ENCODE measurements around the gene ACTR3C. TPM values are rescaled to one million over a fixed set of nuclear protein-coding genes. Genes with fewer than 3 reads are reported as not detected.

Gene ACTR3C
- total and polyA plus RNA-seq, 2 of the 13 experiments (the other 11 are each of a cell fraction or from before 2014, with no cell fraction given) = 3.8 to 7.5 TPM

DNA sequence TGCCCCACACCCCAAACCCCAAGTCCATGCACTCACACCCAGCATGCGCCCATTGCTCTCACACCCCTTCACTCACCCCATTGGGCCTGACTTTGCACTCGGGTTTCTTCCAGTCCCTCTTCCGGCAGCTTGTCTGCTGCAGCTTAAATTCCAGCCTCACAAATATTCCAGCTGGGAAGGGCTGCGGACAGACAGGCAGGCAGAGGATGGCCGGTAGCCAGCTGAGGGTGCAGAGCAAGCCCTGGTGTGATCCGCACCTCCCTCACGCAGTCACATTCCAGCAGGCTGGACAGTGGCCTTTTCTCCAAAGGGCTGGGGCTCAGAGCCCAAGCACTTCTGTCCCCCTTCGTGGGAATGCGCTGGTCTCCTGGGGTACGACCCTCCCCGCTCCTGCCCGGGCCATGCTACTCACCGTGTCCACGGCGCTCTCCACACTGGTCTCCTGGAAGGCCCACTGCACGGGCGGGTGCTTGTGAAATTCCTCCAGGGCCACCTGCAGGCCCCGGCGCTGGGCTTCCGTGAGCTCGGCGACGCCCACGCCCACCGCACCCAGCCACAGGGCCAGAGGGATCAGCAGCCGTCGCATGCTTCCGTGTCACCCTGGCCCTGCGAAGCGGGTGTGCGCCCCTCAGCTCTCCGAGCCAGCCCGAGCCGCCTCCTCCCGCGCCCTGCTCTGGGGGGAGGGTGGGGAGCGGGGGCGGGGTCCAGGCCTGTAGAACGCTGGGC is 16.8 kb upstream of the ACTR3C start (continued):
- TF ChIP-seq ISL2 (CRISPR knock-in tag; IDR thresholded peaks at IDR 0.05) (no peak; the same call in 1 of the 2 replicates), PHF8 (CRISPR knock-in tag; IDR thresholded peaks at IDR 0.05) (peak; percentile 18; the same call in 1 of the 2 replicates), ZNF746 (CRISPR knock-in tag; IDR thresholded peaks at IDR 0.05) (0 out of 2 replicates have a peak, but pooled peaks have one; percentile 30), ZNF562 (CRISPR knock-in tag; IDR thresholded peaks at IDR 0.05; ENCODE audit: borderline replicate concordance) (no peak), MED13 (CRISPR knock-in tag; IDR thresholded peaks at IDR 0.05) (no peak), ZNF318 (CRISPR knock-in tag; IDR thresholded peaks at IDR 0.05) (no peak), ZNF207 (IDR thresholded peaks at IDR 0.05; ENCODE audit: borderline replicate concordance) (no peak), DR1 (CRISPR knock-in tag; IDR thresholded peaks at IDR 0.05) (no peak), ZNF24 (IDR thresholded peaks at IDR 0.05) (no peak), BRF2 (CRISPR knock-in tag; IDR thresholded peaks at IDR 0.05) (no peak), ZSCAN31 (CRISPR knock-in tag; IDR thresholded peaks at IDR 0.05; ENCODE audit: low read depth) (peak; percentile 72), ZNF292 (CRISPR knock-in tag; IDR thresholded peaks at IDR 0.05; ENCODE audit: borderline replicate concordance, low read depth) (peak; percentile 88), IKZF4 (CRISPR knock-in tag; IDR thresholded peaks at IDR 0.05; ENCODE audit: borderline replicate concordance, low read depth, not compliant biosample characterization) (no peak), THYN1 (CRISPR knock-in tag; IDR thresholded peaks at IDR 0.05; ENCODE audit: borderline replicate concordance, low read depth) (no peak)

Measured in HepG2 (cell line).